GM12878 (cell line): ENCODE measurements around the gene EFTUD2.

Source experiments
- CTCF ChIP-seq, 3 experiments: IDR thresholded peaks in 2 of 3; conservative IDR thresholded peaks in 1 of 3; 2 replicates each; pipeline ENCODE4 v1.5.1; 2011; ENCODE audit warnings: low read depth in 3 of 3, low read length in 3 of 3, mild to moderate bottlenecking in 3 of 3, control low read depth in 2 of 3, moderate library complexity in 2 of 3, inconsistent platforms in 1 of 3, mixed read lengths in 1 of 3; ENCODE audit not compliant: control insufficient read depth in 2 of 3, insufficient read depth in 1 of 3; ENCODE audit errors: extremely low read depth in 1 of 3
- NFYA ChIP-seq: IDR thresholded peaks from 2 replicates; pipeline ENCODE4 v1.6.1; 2011; ENCODE audit warnings: low read depth, mild to moderate bottlenecking, low read length, improper control_type of control experiment, borderline replicate concordance
- NR2C2 ChIP-seq: IDR thresholded peaks from 2 replicates; pipeline ENCODE4 v1.6.1; 2011; ENCODE audit warnings: borderline replicate concordance, low read depth; ENCODE audit not compliant: control insufficient read depth, insufficient read length

DNA sequence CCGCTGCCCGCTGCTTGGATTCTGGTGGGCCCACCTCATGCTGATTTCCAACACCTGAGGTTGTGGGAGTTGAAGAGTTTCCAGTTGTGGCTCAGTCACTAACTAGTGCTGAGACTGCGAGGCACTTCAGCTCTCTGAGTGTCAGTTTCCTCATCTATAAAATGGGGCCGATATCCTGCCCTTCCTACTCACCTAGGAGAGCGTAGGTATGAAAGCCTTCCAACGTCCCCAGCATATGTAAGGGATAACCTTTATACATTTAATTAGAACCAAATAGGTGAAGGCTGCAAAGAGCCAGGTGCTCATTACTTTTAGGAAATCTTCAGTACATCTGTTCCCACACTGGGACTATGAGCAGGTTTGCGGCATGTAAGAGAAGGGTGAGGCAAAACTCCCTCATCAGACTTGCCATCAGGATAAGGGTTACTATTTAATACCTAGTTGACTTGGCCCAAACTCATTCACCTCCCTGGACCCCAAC is 49.1 kb upstream of the EFTUD2 start:
- TF ChIP-seq NR2C2: no peak
- TF ChIP-seq NFYA: no peak
- TF ChIP-seq CTCF (IDR thresholded peaks at IDR 0.05 in 2 of 3, conservative IDR thresholded peaks at IDR 0.05 in 1 of 3; ENCODE audit: control insufficient read depth in 2 of 3, extremely low read depth in 1 of 3, insufficient read depth in 1 of 3, low read depth in 3 of 3, low read length in 3 of 3): no peak
